Left ventricle myocardium superior (tissue), 1 donor: ENCODE results near the gene PLCB4. TPM values are rescaled to one million over a fixed set of nuclear protein-coding genes. Genes with fewer than 3 reads are reported as not detected.

ENCODE experiments used
- ATAC-seq: fragments of 200-7000 bp; cut with Tn5 transposase; one replicate; pipeline ENCODE4 v1.9.1; 2020; ENCODE audit warnings: mild to moderate bottlenecking, moderate library complexity
- DNase-seq: peaks from one replicate; pipeline ENCODE4 v3.0.0-alpha.2; 2020
- intact Hi-C: fragments of 100-400 bp; cut with micrococcal nuclease; formaldehyde crosslinking; loops from one replicate; pipeline ENCODE4 v1.11.0; 2022
- total RNA-seq: library from RNA; stranded (reverse); fragmentation: NEBNext Ultra II Directional; extraction: Animal tissue kit (Norgen Biotek cat#: 25700); gene quantifications from one replicate; pipeline ENCODE4 v1.2.1, GENCODE V29; 2021
- donor health status: DM: no; HTN: yes; CAD: no; lungs with severe emphysema.

PLCB4 gene
- total RNA-seq, 1 donor from 2014 or later: 29.1 TPM

DNA sequence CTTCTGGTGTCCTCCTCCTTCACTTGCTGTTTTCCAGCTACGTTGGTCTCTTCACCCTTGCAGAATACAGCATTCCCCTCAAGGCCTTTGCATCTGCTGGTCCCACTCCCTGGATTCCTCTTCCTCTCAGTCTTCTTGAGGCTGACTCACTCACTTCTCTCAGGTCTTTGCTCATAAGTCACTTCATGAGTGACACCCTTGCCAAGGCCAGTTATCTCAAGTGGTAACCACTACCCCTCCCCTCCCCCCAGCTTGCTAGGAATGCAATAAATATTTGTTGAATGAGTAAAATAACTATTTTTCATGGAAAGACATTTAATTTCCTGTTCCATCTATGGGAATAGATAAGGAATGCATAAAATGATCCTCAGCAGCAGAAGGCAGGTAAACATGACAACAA, 131.7 kb downstream of the PLCB4 start:
- DNase-seq (no peak), ATAC-seq (no peak)
- intact Hi-C loops: no loop called here

DNA sequence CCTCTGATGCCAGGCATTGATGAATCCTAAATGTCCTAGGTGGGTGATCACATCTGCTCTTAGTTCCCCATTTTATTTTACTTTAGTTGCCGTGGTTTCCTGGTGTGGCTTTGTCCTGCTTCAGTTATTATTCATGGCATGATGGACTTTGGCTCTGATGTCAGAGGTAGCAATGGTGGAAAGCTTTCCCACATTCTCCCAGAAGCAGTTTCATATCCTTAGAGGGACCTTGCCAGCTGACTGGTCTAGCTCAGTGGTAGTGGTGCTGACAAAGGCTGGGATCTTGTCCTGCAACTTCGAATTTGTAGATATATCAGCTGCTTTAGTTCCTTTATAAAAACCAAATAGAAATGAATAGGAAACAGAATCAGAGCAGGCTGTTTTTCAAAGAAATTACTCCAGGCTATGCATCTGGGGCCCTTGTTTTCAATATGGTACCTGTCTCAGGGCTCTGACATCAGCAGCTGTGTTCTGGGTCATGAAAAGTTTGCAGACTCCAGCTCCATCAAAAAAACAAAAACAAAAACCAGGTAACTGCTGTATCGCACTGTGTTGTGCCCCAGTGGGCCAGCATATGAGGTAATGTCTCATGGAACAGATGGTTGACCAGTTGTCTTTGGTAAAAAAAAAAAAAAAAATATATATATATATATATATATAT, 133.7 kb downstream of the PLCB4 start:
- DNase-seq (no peak), ATAC-seq (peak; percentile 79)
- intact Hi-C loops: no loop called here

DNA sequence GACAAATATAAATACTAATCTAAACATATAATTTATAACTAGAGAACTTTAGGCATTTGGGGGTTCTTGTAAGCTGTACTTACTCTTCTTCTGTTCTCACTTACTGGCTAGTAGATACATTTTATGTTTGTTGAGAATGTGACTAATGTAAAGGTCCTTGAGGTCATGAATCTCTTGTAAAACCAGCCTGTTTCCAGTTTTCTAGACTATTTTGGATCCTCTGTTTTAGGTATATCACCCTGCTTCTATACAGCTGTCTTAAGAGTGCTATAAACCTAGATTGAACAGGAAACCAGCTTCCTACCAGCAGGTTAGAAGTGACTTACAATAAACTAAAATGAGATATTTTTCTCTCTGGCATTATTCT, 134.2 kb downstream of the PLCB4 start:
- intact Hi-C loops: no loop called here
- DNase-seq: no peak
- ATAC-seq: no peak

- DNase-seq (no peak), ATAC-seq (no peak)
- intact Hi-C loops: no loop called here
Observed at GRCh38 chr20:9204979-9205378, 136.1 kb downstream of the PLCB4 start.

- ATAC-seq (no peak), DNase-seq (no peak)
- intact Hi-C loops: no loop called here
Observed at GRCh38 chr20:9206486-9206885, 137.6 kb downstream of the PLCB4 start.

- ATAC-seq (no peak), DNase-seq (no peak)
- intact Hi-C loops: no loop called here
Observed at GRCh38 chr20:9207253-9207652, 138.4 kb downstream of the PLCB4 start.

- intact Hi-C loops: no loop called here
- DNase-seq (no peak), ATAC-seq (no peak)
Observed at GRCh38 chr20:9210356-9210755, 141.5 kb downstream of the PLCB4 start.

GRCh38 chr20:9211016-9211760, 142.3 kb downstream of the PLCB4 start:
- intact Hi-C loops: no loop called here
- no peak for DNase-seq

DNA sequence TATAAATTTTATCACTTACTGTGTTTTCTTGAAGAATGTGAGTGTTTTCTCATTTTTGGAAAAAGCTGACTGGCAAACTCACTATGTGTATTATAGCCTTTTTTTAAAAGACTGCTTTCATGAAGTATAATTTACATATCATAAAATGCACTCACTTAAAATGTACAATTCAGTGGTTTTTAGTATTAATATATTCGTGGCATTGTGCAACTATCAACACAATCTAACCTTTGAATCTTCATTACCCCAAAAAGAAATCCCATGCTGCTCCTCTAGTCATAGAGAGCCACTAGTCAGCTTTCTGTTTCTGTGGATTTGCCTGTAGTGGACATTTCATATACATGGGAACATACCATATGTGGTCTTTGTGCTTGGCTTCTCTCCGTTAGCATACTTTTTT, 143.8 kb downstream of the PLCB4 start:
- no peak for ATAC-seq
- DNase-seq: no peak
- intact Hi-C loops: no loop called here

More at GRCh38 chr20:9211016-9211760, 142.3 kb downstream of the PLCB4 start:
- no peak for ATAC-seq

- DNase-seq (no peak), ATAC-seq (peak; percentile 8)
- intact Hi-C loops: no loop called here
Observed at GRCh38 chr20:9214685-9215084, 145.8 kb downstream of the PLCB4 start.

DNA sequence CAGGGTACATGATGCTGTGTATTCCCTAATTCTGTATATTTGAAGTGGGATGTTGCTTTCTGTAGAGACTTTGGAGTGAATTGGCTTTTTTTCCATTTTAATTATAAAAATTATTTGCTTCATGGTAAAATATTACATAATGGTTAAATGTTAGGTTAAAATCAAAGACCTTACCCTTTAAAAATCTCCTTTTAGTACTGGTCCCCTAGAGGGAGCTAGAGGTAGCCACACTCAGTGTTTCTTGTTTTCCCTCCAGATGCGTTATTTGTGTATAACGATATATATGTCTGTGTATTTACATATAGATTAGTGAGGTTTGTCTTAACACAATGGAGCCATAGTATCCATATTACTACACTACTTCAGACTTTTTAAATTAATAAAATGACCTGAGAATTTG, 146.7 kb downstream of the PLCB4 start:
- DNase-seq (no peak), ATAC-seq (no peak)
- intact Hi-C loops: no loop called here

DNA sequence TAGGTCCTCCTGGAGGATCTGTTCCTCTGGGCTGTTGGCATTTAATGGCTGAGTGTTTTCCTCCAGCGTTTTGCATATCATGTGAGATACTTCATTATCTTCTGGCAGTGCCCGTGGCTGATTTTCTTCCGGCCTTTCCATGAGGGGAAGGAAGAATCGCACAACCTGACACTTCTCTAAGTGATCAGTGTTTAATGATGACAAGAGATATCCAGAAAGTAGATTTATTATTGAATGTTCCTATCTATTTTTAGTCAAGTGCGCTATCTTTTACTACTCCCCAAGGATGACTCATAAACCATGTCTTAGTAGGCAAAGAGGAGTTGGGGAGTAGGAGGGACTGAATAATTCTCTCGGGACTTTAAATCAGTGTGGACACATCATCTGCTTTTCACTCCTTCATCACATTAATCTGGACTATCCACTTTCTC, 149.7 kb downstream of the PLCB4 start:
- ATAC-seq (peak; percentile 76), DNase-seq (no peak)
- intact Hi-C loops: no loop called here

DNA sequence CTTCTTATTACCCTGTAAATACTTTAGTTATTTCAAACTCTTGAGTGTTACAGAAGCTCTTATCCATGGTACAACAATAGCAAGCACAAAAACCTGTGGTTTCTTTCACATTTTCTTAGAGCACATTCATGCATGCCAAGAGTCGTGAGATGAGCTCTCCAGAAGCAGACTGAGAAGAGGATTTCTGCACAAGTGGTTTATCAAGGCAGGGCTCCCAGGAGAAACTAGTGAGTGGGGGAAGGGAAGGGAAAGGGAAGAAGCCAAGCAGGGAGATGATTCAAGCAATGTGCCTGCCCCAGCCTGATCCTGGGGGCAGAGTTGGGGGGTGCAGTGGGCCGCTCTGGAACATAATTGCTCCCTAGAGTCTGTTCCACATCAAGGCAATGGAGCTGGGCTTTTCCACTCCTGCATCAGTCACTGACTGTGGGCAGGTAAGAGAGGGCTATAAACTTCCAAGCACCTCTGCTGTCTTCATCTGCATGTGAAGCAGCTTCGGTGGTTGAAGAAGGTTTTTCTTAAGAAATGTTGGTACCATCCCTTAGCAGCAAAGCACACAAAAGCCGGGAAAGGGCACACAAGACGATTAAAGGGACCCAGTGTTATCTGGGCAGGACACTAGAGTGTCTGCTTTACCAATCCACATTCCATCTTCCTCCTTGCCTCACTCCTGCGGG, 152.1 kb downstream of the PLCB4 start:
- intact Hi-C loops: loop anchor here (10.0 kb wide), 1 partner anchor 124 kb away; no protein-coding TSS in a partner anchor
- no peak for DNase-seq
- no peak for ATAC-seq

GRCh38 chr20:9223296-9223695, 154.4 kb downstream of the PLCB4 start:
- intact Hi-C loops: loop anchor here (10.0 kb wide), 1 partner anchor 122 kb away; no protein-coding TSS in a partner anchor
- DNase-seq: no peak
- no peak for ATAC-seq

DNA sequence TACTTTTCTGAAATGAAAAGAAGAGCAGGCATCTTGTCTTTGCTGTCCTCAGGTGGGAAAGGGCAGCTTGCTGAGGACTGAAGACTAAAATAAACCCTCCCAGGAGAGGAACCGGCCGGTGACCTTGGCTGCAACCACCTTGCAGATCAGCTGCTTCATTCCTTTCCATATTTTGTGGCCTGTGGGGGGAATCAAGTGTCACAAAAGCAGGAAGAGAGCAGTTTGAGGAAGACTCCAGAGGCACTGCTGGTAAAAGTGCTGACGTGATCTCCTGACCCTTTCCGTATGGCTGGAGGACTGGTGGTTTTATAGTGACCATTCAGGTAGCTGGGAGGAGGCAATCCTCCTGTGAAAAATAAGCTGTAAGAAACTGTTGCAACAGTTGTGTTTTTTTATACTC, 157.0 kb downstream of the PLCB4 start:
- ATAC-seq (peak; percentile 77), DNase-seq (peak; percentile 54)
- intact Hi-C loops: loop anchor here (10.0 kb wide), 1 partner anchor 119 kb away; no protein-coding TSS in a partner anchor

DNA sequence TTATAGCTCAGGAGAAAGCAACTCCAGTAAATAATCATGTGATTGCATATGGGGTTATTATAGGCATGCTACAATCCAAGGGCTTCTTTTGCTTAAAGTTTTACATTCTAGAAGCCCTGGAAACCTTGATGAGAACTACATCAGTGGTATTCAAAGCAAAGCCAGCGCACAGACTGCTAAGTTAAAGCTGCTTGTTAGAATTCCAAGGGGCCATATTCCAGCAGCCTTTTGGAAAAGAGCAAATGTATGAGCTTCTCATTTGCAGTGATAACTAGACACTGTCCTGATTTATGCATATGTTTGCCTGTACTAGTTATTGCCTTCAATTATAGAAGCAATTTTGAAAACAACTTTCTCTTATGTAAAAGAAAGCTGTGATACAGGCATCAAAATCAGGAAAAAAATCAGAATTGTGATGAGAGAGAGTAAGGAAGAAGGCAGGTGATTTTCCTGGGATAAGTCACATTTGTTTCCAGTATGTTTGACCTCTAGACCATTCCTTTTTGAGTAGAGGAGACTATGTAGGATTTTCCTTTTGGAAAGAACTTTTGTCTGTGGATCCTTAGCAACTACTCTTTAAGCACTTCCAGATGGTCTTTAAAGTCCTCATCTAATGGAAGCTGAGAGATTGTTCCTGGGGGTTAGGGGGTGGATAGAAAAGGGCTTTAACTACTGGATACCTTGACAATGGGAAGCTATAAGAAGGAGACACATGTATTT, 159.2 kb downstream of the PLCB4 start:
- intact Hi-C loops: loop anchor here (10.0 kb wide), 1 partner anchor 117 kb away; no protein-coding TSS in a partner anchor
- no peak for DNase-seq
- ATAC-seq: no peak

GRCh38 chr20:9228774-9229450, 160.0 kb downstream of the PLCB4 start:
- DNase-seq (peak; percentile 56), ATAC-seq (peak; percentile 78)
- intact Hi-C loops: loop anchor here (10.0 kb wide), 1 partner anchor 116 kb away; no protein-coding TSS in a partner anchor

- no peak for ATAC-seq
- intact Hi-C loops: no loop called here
- no peak for DNase-seq
Observed at GRCh38 chr20:9230406-9230805, 161.5 kb downstream of the PLCB4 start.

DNA sequence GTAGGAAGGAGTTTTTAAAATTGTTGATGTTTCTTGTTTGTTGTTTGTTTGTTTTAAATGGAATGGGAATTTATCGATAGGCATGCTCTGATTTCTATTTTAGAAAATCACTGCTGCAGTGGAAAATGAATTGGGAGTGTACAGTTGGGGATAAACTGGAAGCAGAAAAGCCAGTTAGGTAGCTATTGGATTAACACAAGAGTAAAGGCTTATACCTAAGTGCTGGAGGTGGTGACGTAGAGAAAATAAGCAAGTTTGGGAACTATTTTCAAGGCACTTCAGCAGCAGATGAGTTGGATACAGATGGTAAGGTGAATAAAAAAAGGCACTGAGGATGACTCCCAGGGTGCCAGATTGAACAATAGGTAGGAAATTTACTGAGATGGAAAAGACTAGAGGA, 164.9 kb downstream of the PLCB4 start:
- no peak for ATAC-seq
- intact Hi-C loops: no loop called here
- no peak for DNase-seq
